HepG2 (cell line): ENCODE data around the gene ALDH16A1. TPM values are rescaled to one million over a fixed set of nuclear protein-coding genes. Genes with fewer than 3 reads are reported as not detected.
A peak's percentile ranks its signal among the peaks of the same experiment; 100 is the strongest.

Source experiments
- ASH2L ChIP-seq: fragments of 300-600, 200-600 bp; sonication (generic); IDR thresholded peaks from 2 replicates; pipeline ENCODE4 v1.7.0; 2017; ENCODE audit warnings: low read depth, mild to moderate bottlenecking, moderate library complexity, mixed read lengths, low read length; ENCODE audit not compliant: insufficient read length
- CENPT ChIP-seq: sonication (generic); formaldehyde crosslinking; IDR thresholded peaks from 2 replicates; pipeline ENCODE4 v1.8.0; 2022; ENCODE audit warnings: low read depth, mild to moderate bottlenecking, moderate library complexity, missing genetic modification reagents
- CREM ChIP-seq, 2 experiments: sonication (generic) in 1 of 2; formaldehyde crosslinking in 1 of 2; IDR thresholded peaks; 2 replicates each; pipeline versions ENCODE4 v1.4.0 to v1.6.1; 2016 to 2020; ENCODE audit warnings: antibody characterized with exemption in 1 of 2, mild to moderate bottlenecking in 1 of 2, missing genetic modification reagents in 1 of 2
- EP300 ChIP-seq, 3 experiments: sonication (generic) in 1 of 3; formaldehyde crosslinking in 1 of 3; IDR thresholded peaks; 2 replicates each; pipeline versions ENCODE4 v1.5.1 to v1.6.1; 2011 to 2020; ENCODE audit warnings: low read depth in 2 of 3, low read length in 2 of 3, borderline replicate concordance in 1 of 3, improper control_type of control experiment in 1 of 3, mild to moderate bottlenecking in 1 of 3, missing genetic modification reagents in 1 of 3, moderate library complexity in 1 of 3
- HNF1A ChIP-seq, 2 experiments: sonication (generic) in 1 of 2; formaldehyde crosslinking in 1 of 2; IDR thresholded peaks; 2 replicates each; pipeline versions ENCODE4 v1.4.0 to v1.6.1; 2016 to 2020; ENCODE audit warnings: borderline replicate concordance in 1 of 2, low read depth in 1 of 2, mild to moderate bottlenecking in 1 of 2, missing genetic modification reagents in 1 of 2
- KDM1A ChIP-seq: IDR thresholded peaks from 2 replicates; pipeline ENCODE4 v1.6.1; 2016; ENCODE audit warnings: missing compliant biosample characterization
- KLF9 ChIP-seq: IDR thresholded peaks from 2 replicates; pipeline ENCODE4 v1.6.1; 2016; ENCODE audit warnings: low read depth
- MAZ ChIP-seq, 2 experiments: sonication (generic) in 1 of 2; formaldehyde crosslinking in 1 of 2; IDR thresholded peaks; 2 replicates each; pipeline versions ENCODE4 v1.5.0 to v1.6.1; 2012 to 2020; ENCODE audit warnings: low read depth in 2 of 2, mild to moderate bottlenecking in 2 of 2, borderline replicate concordance in 1 of 2, improper control_type of control experiment in 1 of 2, low read length in 1 of 2, missing genetic modification reagents in 1 of 2, moderate library complexity in 1 of 2
- PHF8 ChIP-seq: sonication (generic); formaldehyde crosslinking; IDR thresholded peaks from 2 replicates; pipeline ENCODE4 v1.5.0; 2020; ENCODE audit warnings: missing genetic modification reagents
- ZBTB7B ChIP-seq: sonication (generic); formaldehyde crosslinking; IDR thresholded peaks from 2 replicates; pipeline ENCODE4 v1.4.0; 2020; ENCODE audit warnings: missing genetic modification reagents
- ZFP36 ChIP-seq: fragments of 150-350 bp; IDR thresholded peaks from 2 replicates; pipeline ENCODE4 v1.6.1; 2018; ENCODE audit warnings: borderline replicate concordance, low read length, low read depth; ENCODE audit not compliant: partially characterized antibody
- ZNF20 ChIP-seq: sonication (generic); formaldehyde crosslinking; IDR thresholded peaks from 2 replicates; pipeline ENCODE4 v1.4.0; 2020; ENCODE audit warnings: mild to moderate bottlenecking, moderate library complexity, missing genetic modification reagents
- ZNF292 ChIP-seq: sonication (generic); formaldehyde crosslinking; IDR thresholded peaks from 2 replicates; pipeline ENCODE4 v1.8.1; 2022; ENCODE audit warnings: mild to moderate bottlenecking, low read depth, missing genetic modification reagents, borderline replicate concordance
- ZNF326 ChIP-seq: sonication (generic); formaldehyde crosslinking; IDR thresholded peaks from 2 replicates; pipeline ENCODE4 v1.4.0; 2020; ENCODE audit warnings: missing genetic modification reagents, borderline replicate concordance
- ZNF564 ChIP-seq: sonication (generic); formaldehyde crosslinking; IDR thresholded peaks from 2 replicates; pipeline ENCODE4 v1.8.1; 2023; ENCODE audit warnings: mild to moderate bottlenecking, missing genetic modification reagents
- ZNF747 ChIP-seq: sonication (generic); formaldehyde crosslinking; IDR thresholded peaks from 2 replicates; pipeline ENCODE4 v1.8.1; 2023; ENCODE audit warnings: missing genetic modification reagents, mild to moderate bottlenecking, borderline replicate concordance
- polyA plus RNA-seq, 8 experiments: library from polyadenylated mRNA; depleted of rRNA in 3 of 8; stranded (reverse) in 7 of 8; unstranded in 1 of 8; fragments of >200 nt; fragmentation: Illumina TruSeq in 4 of 8; extraction: Trizol in 4 of 8; gene quantifications; 2 replicates each; pipeline versions ENCODE4 v1.2.1 to v1.2.3, GENCODE V29; 2011 to 2016; ENCODE audit warnings: low read depth in 4 of 8, missing spikeins in 1 of 8, mixed read lengths in 1 of 8; ENCODE audit not compliant: insufficient read depth in 1 of 8
- total RNA-seq, 5 experiments: library from RNA; depleted of rRNA; stranded (reverse); fragments of >200 nt; fragmentation: Illumina TruSeq; extraction: Trizol; gene quantifications; 2 replicates each; pipeline ENCODE4 v1.2.3, GENCODE V29; 2016; ENCODE audit warnings: low read depth in 1 of 5
- TF ChIP-seq, protein P1 (sequence below): sonication (generic); formaldehyde crosslinking; IDR thresholded peaks from 2 replicates; pipeline ENCODE4 v1.5.1; 2020; ENCODE audit warnings: missing genetic modification reagents, mild to moderate bottlenecking, borderline replicate concordance

The ALDH16A1 gene
- total and polyA plus RNA-seq, 2 of the 13 experiments (the other 11 are each of a cell fraction or from before 2014, with no cell fraction given) = 8.4 to 34.9 TPM

GRCh38 chr19:49451430-49452181 is 1.4 kb upstream of the ALDH16A1 start, which contains the start of gene PIH1D1 (continued):
- TF ChIP-seq EP300 (IDR thresholded peaks at IDR 0.05; ENCODE audit: low read depth in 2 of 2, low read length in 2 of 2) (no peak), EP300 (CRISPR knock-in tag; IDR thresholded peaks at IDR 0.05; ENCODE audit: borderline replicate concordance) (no peak), CREM (IDR thresholded peaks at IDR 0.05) (peak; percentile 88), CREM (CRISPR knock-in tag; IDR thresholded peaks at IDR 0.05) (no peak), ASH2L (peak; percentile 64), PHF8 (CRISPR knock-in tag) (peak; percentile 82), ZNF747 (peak; percentile 47; the same call in 1 of the 2 replicates), ZFP36 (no peak), MAZ (IDR thresholded peaks at IDR 0.05; ENCODE audit: borderline replicate concordance, low read depth, low read length) (peak; percentile 24; the same call in 1 of the 2 replicates), MAZ (CRISPR knock-in tag; IDR thresholded peaks at IDR 0.05; ENCODE audit: low read depth) (no peak), HNF1A (IDR thresholded peaks at IDR 0.05; ENCODE audit: low read depth) (no peak), HNF1A (CRISPR knock-in tag; IDR thresholded peaks at IDR 0.05; ENCODE audit: borderline replicate concordance) (no peak; the same call in 1 of the 2 replicates), ZNF292 (CRISPR knock-in tag) (no peak), CENPT (CRISPR knock-in tag) (no peak), ZNF326 (CRISPR knock-in tag) (no peak), ZBTB7B (CRISPR knock-in tag) (0 out of 2 replicates have a peak, but pooled peaks have one; percentile 26), ZNF564 (0 out of 2 replicates have a peak, but pooled peaks have one; percentile 29), KLF9 (CRISPR knock-in tag) (no peak), KDM1A (CRISPR knock-in tag) (peak; percentile 51; the same call in 1 of the 2 replicates), ZNF20 (CRISPR knock-in tag) (no peak)
- TF ChIP-seq, protein P1, sequence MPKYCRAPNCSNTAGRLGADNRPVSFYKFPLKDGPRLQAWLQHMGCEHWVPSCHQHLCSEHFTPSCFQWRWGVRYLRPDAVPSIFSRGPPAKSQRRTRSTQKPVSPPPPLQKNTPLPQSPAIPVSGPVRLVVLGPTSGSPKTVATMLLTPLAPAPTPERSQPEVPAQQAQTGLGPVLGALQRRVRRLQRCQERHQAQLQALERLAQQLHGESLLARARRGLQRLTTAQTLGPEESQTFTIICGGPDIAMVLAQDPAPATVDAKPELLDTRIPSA (CRISPR knock-in tag) = no peak
